Adipocyte (in vitro differentiated cells): ENCODE results near the gene SRRD.

Source experiments
- DNase-seq: peaks from one replicate; pipeline ENCODE4 v3.0.0-alpha.2; 2015; ENCODE audit warnings: low read depth
- H3K27me3 ChIP-seq: replicated peaks from 2 replicates; pipeline ENCODE4 v1.7.0; 2013; ENCODE audit warnings: mild to moderate bottlenecking, low read length, moderate library complexity; ENCODE audit not compliant: control insufficient read depth, insufficient read depth
- H3K36me3 ChIP-seq: 2 replicates; pipeline ENCODE4 v1.7.0; 2013; ENCODE audit warnings: low read length, mild to moderate bottlenecking, moderate library complexity; ENCODE audit not compliant: control insufficient read depth, insufficient read depth, severe bottlenecking
- H3K4me1 ChIP-seq: 2 replicates; pipeline ENCODE4 v1.7.0; 2013; ENCODE audit warnings: mild to moderate bottlenecking, low read length, moderate library complexity; ENCODE audit not compliant: control insufficient read depth, insufficient read depth
- H3K4me3 ChIP-seq: 2 replicates; pipeline ENCODE4 v1.7.0; 2013; ENCODE audit warnings: mild to moderate bottlenecking, low read length, moderate library complexity
- H3K9ac ChIP-seq: 2 replicates; pipeline ENCODE4 v1.7.0; 2013; ENCODE audit warnings: mild to moderate bottlenecking, low read length, moderate library complexity
- H3K9me3 ChIP-seq: 2 replicates; pipeline ENCODE4 v1.7.0; 2013; ENCODE audit warnings: mild to moderate bottlenecking, low read length, moderate library complexity; ENCODE audit not compliant: control insufficient read depth

SRRD gene

GRCh38 chr22:26460202-26460601 lies 23.5 kb upstream of the SRRD start:
- no peak for DNase-seq
- Histone ChIP-seq H3K4me3 (no peak overlapping the region), H3K9me3 (no peaks in the 10 kb centered on the region), H3K27me3 (no peaks in the 10 kb centered on the region), H3K4me1 (peaks cover 25% of the 10 kb centered on the region), H3K9ac (no peak overlapping the region), H3K36me3 (peaks cover 56% of the 10 kb centered on the region)

GRCh38 chr22:26461188-26461810 lies 22.4 kb upstream of the SRRD start:
- H3K9me3 ChIP-seq: no peaks in the 10 kb centered on the region
- peaks cover 25% of the 10 kb centered on the region for H3K4me1 ChIP-seq
- no peaks in the 10 kb centered on the region for H3K27me3 ChIP-seq
- H3K36me3 ChIP-seq: peaks cover 62% of the 10 kb centered on the region
- DNase-seq: peak; percentile 76
- H3K9ac ChIP-seq: peak overlapping the region; percentile 3
- no peak overlapping the region for H3K4me3 ChIP-seq

GRCh38 chr22:26462051-26462450 lies 21.6 kb upstream of the SRRD start:
- H3K36me3 ChIP-seq: peaks cover 63% of the 10 kb centered on the region
- no peak overlapping the region for H3K9ac ChIP-seq
- no peak overlapping the region for H3K4me3 ChIP-seq
- no peaks in the 10 kb centered on the region for H3K9me3 ChIP-seq
- H3K4me1 ChIP-seq: peaks cover 25% of the 10 kb centered on the region
- H3K27me3 ChIP-seq: no peaks in the 10 kb centered on the region
- no peak for DNase-seq

- DNase-seq: no peak
- peaks cover 25% of the 10 kb centered on the region for H3K4me1 ChIP-seq
- H3K9me3 ChIP-seq: no peaks in the 10 kb centered on the region
- H3K27me3 ChIP-seq: no peaks in the 10 kb centered on the region
- no peak overlapping the region for H3K9ac ChIP-seq
- H3K4me3 ChIP-seq: no peak overlapping the region
- peaks cover 65% of the 10 kb centered on the region for H3K36me3 ChIP-seq
These were observed 21.0 kb upstream of the SRRD start for GRCh38 chr22:26462641-26463040.

GRCh38 chr22:26463101-26463661 lies 20.5 kb upstream of the SRRD start:
- H3K4me3 ChIP-seq: no peak overlapping the region
- H3K27me3 ChIP-seq: no peaks in the 10 kb centered on the region
- no peaks in the 10 kb centered on the region for H3K9me3 ChIP-seq
- DNase-seq: no peak
- H3K9ac ChIP-seq: no peak overlapping the region
- H3K4me1 ChIP-seq: peaks cover 25% of the 10 kb centered on the region
- H3K36me3 ChIP-seq: peaks cover 63% of the 10 kb centered on the region

- H3K9ac ChIP-seq: no peak overlapping the region
- no peak overlapping the region for H3K4me3 ChIP-seq
- H3K4me1 ChIP-seq: peaks cover 25% of the 10 kb centered on the region
- no peaks in the 10 kb centered on the region for H3K27me3 ChIP-seq
- no peaks in the 10 kb centered on the region for H3K9me3 ChIP-seq
- no peak for DNase-seq
- H3K36me3 ChIP-seq: peaks cover 65% of the 10 kb centered on the region
These were observed 20.0 kb upstream of the SRRD start for GRCh38 chr22:26463688-26464087.

- H3K27me3 ChIP-seq: no peaks in the 10 kb centered on the region
- no peaks in the 10 kb centered on the region for H3K9me3 ChIP-seq
- peaks cover 66% of the 10 kb centered on the region for H3K36me3 ChIP-seq
- no peak overlapping the region for H3K9ac ChIP-seq
- H3K4me3 ChIP-seq: no peak overlapping the region
- H3K4me1 ChIP-seq: peaks cover 25% of the 10 kb centered on the region
- peak; percentile 45 for DNase-seq
These were observed 19.4 kb upstream of the SRRD start for GRCh38 chr22:26464312-26464711.

- Histone ChIP-seq H3K9ac (no peak overlapping the region), H3K4me1 (peaks cover 16% of the 10 kb centered on the region), H3K27me3 (no peaks in the 10 kb centered on the region), H3K36me3 (peaks cover 82% of the 10 kb centered on the region), H3K4me3 (no peak overlapping the region), H3K9me3 (no peaks in the 10 kb centered on the region)
- DNase-seq: no peak
These were observed 17.5 kb upstream of the SRRD start for GRCh38 chr22:26466196-26466595.

GRCh38 chr22:26470807-26471206 lies 12.9 kb upstream of the SRRD start:
- DNase-seq: no peak
- peaks cover 7% of the 10 kb centered on the region for H3K4me1 ChIP-seq
- no peak overlapping the region for H3K9ac ChIP-seq
- H3K27me3 ChIP-seq: no peaks in the 10 kb centered on the region
- H3K36me3 ChIP-seq: peaks cover 66% of the 10 kb centered on the region
- H3K4me3 ChIP-seq: no peak overlapping the region
- no peaks in the 10 kb centered on the region for H3K9me3 ChIP-seq

- Histone ChIP-seq H3K27me3 (no peaks in the 10 kb centered on the region), H3K9ac (no peak overlapping the region), H3K9me3 (no peaks in the 10 kb centered on the region), H3K4me1 (peaks cover 7% of the 10 kb centered on the region), H3K4me3 (no peak overlapping the region), H3K36me3 (peaks cover 66% of the 10 kb centered on the region)
- peak; percentile 29 for DNase-seq
These were observed 12.2 kb upstream of the SRRD start for GRCh38 chr22:26471522-26471921.

GRCh38 chr22:26474682-26475081 lies 9.0 kb upstream of the SRRD start:
- no peaks in the 10 kb centered on the region for H3K9me3 ChIP-seq
- H3K27me3 ChIP-seq: no peaks in the 10 kb centered on the region
- H3K4me3 ChIP-seq: no peak overlapping the region
- no peak for DNase-seq
- no peak overlapping the region for H3K9ac ChIP-seq
- peaks cover 7% of the 10 kb centered on the region for H3K4me1 ChIP-seq
- H3K36me3 ChIP-seq: peaks cover 53% of the 10 kb centered on the region
